Stimulated activated naive CD8-positive, alpha-beta T cell treated with anti-CD3 and anti-CD28 coated beads, Interleukin-15, amount 100 ng/mL, for 72 hours (primary cell): ENCODE measurements around the gene NARS2.
A peak's percentile ranks its signal among the peaks of the same experiment; 100 is the strongest.
"Not testable (repeated sequence)": the region's sequence is repeated elsewhere in the genome, so short reads cannot be mapped to it uniquely, and the experiment has no call there.

Source experiments
- ATAC-seq: fragments of 150-1000 bp; cut with Tn5 transposase; 2 replicates; pipeline ENCODE4 v1.10.0; 2021; ENCODE audit warnings: mild to moderate bottlenecking, moderate library complexity
- DNase-seq, 2 donors: peaks; one replicate each; pipeline ENCODE4 v3.0.0; 2021 to 2022
- H3K27ac Mint-ChIP-seq, 2 donors: one replicate each; pipeline ENCODE4 v1.8.0; 2022; ENCODE audit warnings: mild to moderate bottlenecking in 2 of 2, mixed read lengths in 2 of 2, moderate library complexity in 2 of 2
- H3K27me3 Mint-ChIP-seq: one replicate; pipeline ENCODE4 v1.8.0; 2022; ENCODE audit warnings: mixed read lengths
- H3K4me1 Mint-ChIP-seq: one replicate; pipeline ENCODE4 v1.8.0; 2022; ENCODE audit warnings: mild to moderate bottlenecking, mixed read lengths
- H3K4me3 Mint-ChIP-seq, 2 donors: one replicate each; pipeline ENCODE4 v1.8.0; 2022; ENCODE audit warnings: mild to moderate bottlenecking in 2 of 2, mixed read lengths in 2 of 2, moderate library complexity in 1 of 2
- H3K9me3 Mint-ChIP-seq, 2 donors: one replicate each; pipeline ENCODE4 v1.8.0; 2022; ENCODE audit warnings: mixed read lengths in 2 of 2

NARS2 gene

GRCh38 chr11:78497293-78497692 is 77.4 kb downstream of the NARS2 start:
- no peak for DNase-seq
- Mint-ChIP-seq H3K4me1 (no peaks in the 10 kb centered on the region), H3K4me3 (no peak overlapping the region), H3K27me3 (no peaks in the 10 kb centered on the region), H3K9me3 (no peaks in the 10 kb centered on the region), H3K27ac (no peak overlapping the region)
- no peak for ATAC-seq

- H3K27me3 Mint-ChIP-seq = no peaks in the 10 kb centered on the region
- H3K4me1 Mint-ChIP-seq = no peaks in the 10 kb centered on the region
- DNase-seq (no peak), ATAC-seq (no peak)
- H3K9me3 Mint-ChIP-seq = no peaks in the 10 kb centered on the region
- no peak overlapping the region for H3K4me3 Mint-ChIP-seq
- no peak overlapping the region for H3K27ac Mint-ChIP-seq
Measured at GRCh38 chr11:78493413-78493975, 81.2 kb downstream of the NARS2 start.

GRCh38 chr11:78492973-78493372 is 81.7 kb downstream of the NARS2 start:
- Mint-ChIP-seq H3K4me3 (no peak overlapping the region), H3K9me3 (no peaks in the 10 kb centered on the region), H3K27me3 (no peaks in the 10 kb centered on the region), H3K27ac (no peak overlapping the region), H3K4me1 (no peaks in the 10 kb centered on the region)
- no peak for ATAC-seq
- no peak for DNase-seq

GRCh38 chr11:78489184-78489583 is 85.5 kb downstream of the NARS2 start:
- no peak overlapping the region for H3K4me3 Mint-ChIP-seq
- DNase-seq (no peak), ATAC-seq (no peak)
- H3K9me3 Mint-ChIP-seq = no peaks in the 10 kb centered on the region
- no peaks in the 10 kb centered on the region for H3K27me3 Mint-ChIP-seq
- H3K27ac Mint-ChIP-seq = no peak overlapping the region
- no peaks in the 10 kb centered on the region for H3K4me1 Mint-ChIP-seq

DNA sequence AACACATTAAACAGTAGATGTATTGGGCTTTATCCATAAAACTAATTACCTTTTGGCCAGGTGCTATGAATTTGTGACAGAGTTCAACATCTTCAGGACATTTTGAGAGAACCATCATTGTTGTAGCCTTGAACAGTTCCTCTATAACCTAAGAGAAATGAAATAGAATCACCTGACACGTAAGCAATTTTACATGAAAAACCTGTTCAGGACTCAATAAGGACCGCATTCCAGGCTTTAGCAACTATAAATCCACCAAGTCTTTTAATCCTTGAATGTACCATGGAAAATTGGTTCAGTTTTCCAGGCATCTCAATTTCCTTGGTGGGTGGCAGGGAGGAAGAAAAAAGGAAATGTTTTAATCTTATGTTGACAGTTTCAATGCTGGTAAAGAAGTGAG is 96.1 kb downstream of the NARS2 start:
- H3K27ac Mint-ChIP-seq = no peak overlapping the region
- H3K4me1 Mint-ChIP-seq = no peaks in the 10 kb centered on the region
- ATAC-seq (no peak), DNase-seq (no peak)
- H3K9me3 Mint-ChIP-seq = no peaks in the 10 kb centered on the region
- H3K27me3 Mint-ChIP-seq = no peaks in the 10 kb centered on the region
- no peak overlapping the region for H3K4me3 Mint-ChIP-seq

DNA sequence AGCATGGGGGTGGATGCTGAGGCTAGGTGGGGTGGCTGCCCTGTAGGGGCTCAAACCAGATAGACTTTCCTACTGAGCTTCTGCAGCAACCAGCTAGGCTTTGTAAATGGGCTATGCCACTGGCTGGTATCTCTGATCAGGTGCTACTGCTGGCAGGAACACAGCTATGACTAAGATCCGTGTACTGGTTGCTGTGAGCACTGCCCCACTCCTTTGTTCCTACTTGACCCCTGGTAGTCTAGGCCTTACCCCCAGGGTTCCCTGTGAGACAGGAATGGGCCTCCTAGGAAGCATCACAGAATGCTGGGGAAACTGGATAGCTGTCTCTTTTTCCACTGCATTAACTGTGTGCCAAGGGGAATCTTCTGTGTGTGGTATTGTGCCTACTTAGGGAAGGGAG is 98.6 kb downstream of the NARS2 start:
- Mint-ChIP-seq H3K9me3 (peaks cover 0 to 5% of the 10 kb centered on the region in 2 donors), H3K4me1 (no peaks in the 10 kb centered on the region), H3K4me3 (no peak overlapping the region), H3K27me3 (no peaks in the 10 kb centered on the region), H3K27ac (no peak overlapping the region)
- DNase-seq = no peak
- ATAC-seq = no peak

DNA sequence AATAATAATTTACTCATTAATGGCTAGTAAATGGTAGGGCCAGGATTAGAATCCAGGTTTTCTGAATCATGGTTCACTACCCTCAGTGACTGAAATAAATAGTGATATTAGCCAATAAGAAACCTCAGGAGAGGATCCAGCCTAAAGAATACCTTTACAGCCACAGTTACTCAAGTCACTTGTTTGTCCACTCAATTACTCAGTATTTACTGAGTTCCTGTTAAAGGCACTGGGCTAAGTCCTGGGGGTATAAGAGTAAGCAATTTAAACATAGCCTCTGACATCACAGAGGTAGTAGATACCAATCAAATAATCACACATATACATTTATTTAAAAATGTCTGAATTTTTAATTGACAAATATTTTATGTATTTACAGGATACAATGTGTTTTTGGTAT is 100.2 kb downstream of the NARS2 start:
- H3K4me3 Mint-ChIP-seq = no peak overlapping the region
- peaks cover 0 to 5% of the 10 kb centered on the region in 2 donors for H3K9me3 Mint-ChIP-seq
- no peak overlapping the region for H3K27ac Mint-ChIP-seq
- H3K27me3 Mint-ChIP-seq = no peaks in the 10 kb centered on the region
- no peaks in the 10 kb centered on the region for H3K4me1 Mint-ChIP-seq
- ATAC-seq (no peak), DNase-seq (no peak)

DNA sequence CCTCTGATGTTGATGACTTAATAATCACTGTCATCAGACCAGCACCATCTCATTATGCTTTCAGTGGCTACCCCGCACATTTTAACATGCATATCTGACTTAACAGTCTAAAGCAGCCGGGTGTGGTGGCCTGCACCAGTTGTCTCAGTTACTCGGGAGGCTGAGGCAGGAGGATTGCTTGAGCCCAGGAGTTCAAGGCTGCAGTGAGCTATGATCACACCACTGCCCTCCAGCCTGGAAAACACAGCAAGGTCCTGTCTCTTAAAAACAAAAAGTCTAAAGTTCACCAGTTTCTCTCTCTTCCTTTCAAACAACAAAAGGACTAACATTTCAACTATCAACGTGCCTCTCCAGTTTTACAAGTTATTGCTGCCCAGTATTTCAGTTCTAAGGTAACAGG is 101.8 kb downstream of the NARS2 start:
- H3K4me3 Mint-ChIP-seq = no peak overlapping the region
- ATAC-seq = no peak
- no peak overlapping the region for H3K27ac Mint-ChIP-seq
- H3K9me3 Mint-ChIP-seq = peaks cover 0 to 5% of the 10 kb centered on the region in 2 donors
- no peak for DNase-seq
- H3K27me3 Mint-ChIP-seq = no peaks in the 10 kb centered on the region
- no peaks in the 10 kb centered on the region for H3K4me1 Mint-ChIP-seq

- no peak overlapping the region for H3K4me3 Mint-ChIP-seq
- peaks cover 0 to 5% of the 10 kb centered on the region in 2 donors for H3K9me3 Mint-ChIP-seq
- H3K27me3 Mint-ChIP-seq = no peaks in the 10 kb centered on the region
- DNase-seq (no peak), ATAC-seq (no peak)
- H3K27ac Mint-ChIP-seq = no peak overlapping the region
- no peaks in the 10 kb centered on the region for H3K4me1 Mint-ChIP-seq
Measured at GRCh38 chr11:78472382-78472781, 102.3 kb downstream of the NARS2 start.

- Mint-ChIP-seq H3K4me3 (no peak overlapping the region), H3K9me3 (peaks cover 0 to 5% of the 10 kb centered on the region in 2 donors), H3K27ac (no peak overlapping the region), H3K4me1 (peaks cover 5% of the 10 kb centered on the region), H3K27me3 (no peaks in the 10 kb centered on the region)
- DNase-seq (no peak), ATAC-seq (no peak)
Measured at GRCh38 chr11:78470861-78471442, 103.7 kb downstream of the NARS2 start.

DNA sequence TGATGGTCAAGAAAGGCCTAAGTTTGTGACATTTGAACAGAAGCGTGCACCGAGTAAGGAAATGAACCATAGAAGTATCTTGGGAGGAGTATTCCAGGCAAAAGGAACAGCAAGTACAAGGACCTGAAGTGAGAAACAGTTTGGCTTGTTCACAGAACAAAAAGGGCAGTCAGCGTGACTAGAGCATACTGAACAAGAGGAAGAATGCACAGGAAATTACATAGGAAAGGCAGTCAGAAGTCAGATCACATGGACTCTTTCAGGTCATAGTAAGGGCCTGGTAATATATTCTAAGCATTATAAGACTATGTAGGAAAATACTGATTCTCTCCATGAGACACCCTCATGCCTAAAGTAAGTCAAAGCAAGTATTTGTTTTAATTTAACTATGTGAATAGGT is 104.8 kb downstream of the NARS2 start:
- peaks cover 15% of the 10 kb centered on the region for H3K4me1 Mint-ChIP-seq
- peaks cover 0 to 5% of the 10 kb centered on the region in 2 donors for H3K9me3 Mint-ChIP-seq
- no peaks in the 10 kb centered on the region for H3K27me3 Mint-ChIP-seq
- peak overlapping the region in 1 of 2 donors; percentile 9 for H3K27ac Mint-ChIP-seq
- ATAC-seq = no peak
- DNase-seq = no peak
- no peak overlapping the region for H3K4me3 Mint-ChIP-seq

DNA sequence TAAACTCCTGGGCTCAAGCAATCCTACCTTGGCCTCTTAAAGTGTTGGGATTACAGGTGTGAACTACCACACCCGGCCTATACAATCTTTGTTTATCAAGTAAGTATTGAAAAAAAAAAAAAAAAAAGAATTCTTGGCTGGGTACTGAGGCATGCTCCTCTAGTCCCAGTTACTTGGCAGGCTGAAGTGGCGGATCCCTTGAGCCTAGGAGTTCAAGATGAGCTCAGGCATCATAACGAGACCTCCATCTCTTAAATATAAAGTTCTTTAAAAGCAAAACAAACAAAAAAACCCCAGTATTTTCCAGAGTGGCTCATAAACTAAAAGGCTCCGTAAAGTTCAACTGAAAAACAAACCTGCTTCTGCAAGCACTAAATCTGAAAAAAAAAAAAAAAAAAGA is 106.7 kb downstream of the NARS2 start:
- peaks cover 29% of the 10 kb centered on the region for H3K4me1 Mint-ChIP-seq
- no peak overlapping the region for H3K27ac Mint-ChIP-seq
- ATAC-seq = no peak
- peaks cover 0 to 5% of the 10 kb centered on the region in 2 donors for H3K9me3 Mint-ChIP-seq
- no peak overlapping the region for H3K4me3 Mint-ChIP-seq
- no peak for DNase-seq
- H3K27me3 Mint-ChIP-seq = no peaks in the 10 kb centered on the region

DNA sequence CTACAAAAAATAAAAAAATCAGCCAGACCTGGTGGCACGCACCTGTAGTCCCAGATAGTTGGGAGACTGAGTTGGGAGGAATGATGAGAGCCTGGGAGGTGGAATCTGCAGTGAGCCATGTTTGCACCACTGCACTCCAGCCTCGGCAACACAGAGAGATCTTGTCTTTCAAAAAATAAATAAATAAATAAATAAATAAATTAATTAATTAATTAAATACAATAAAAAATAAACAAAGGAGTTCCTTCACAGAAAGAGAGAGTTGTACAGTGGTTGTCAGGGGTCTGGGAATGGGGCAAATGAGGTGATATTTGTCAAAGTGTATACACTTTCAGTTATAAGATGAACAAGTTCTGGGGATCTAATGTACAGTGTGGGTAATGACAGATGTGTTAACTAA is 107.3 kb downstream of the NARS2 start:
- Mint-ChIP-seq H3K4me3 (no peak overlapping the region), H3K9me3 (peaks cover 0 to 5% of the 10 kb centered on the region in 2 donors), H3K27me3 (no peaks in the 10 kb centered on the region), H3K27ac (no peak overlapping the region), H3K4me1 (peaks cover 29% of the 10 kb centered on the region)
- ATAC-seq = no peak
- no peak for DNase-seq

- Mint-ChIP-seq H3K27ac (peak overlapping the region; percentile 87), H3K4me1 (peaks cover 32% of the 10 kb centered on the region), H3K4me3 (peak overlapping the region; percentile 50 to 69), H3K27me3 (no peaks in the 10 kb centered on the region), H3K9me3 (no peaks in the 10 kb centered on the region)
- DNase-seq = peak; percentile 41 to 60
- ATAC-seq = peak; percentile 100
Measured at GRCh38 chr11:78465169-78465942, 109.3 kb downstream of the NARS2 start.

- not testable (repeated sequence) for H3K27me3 Mint-ChIP-seq, H3K4me3 Mint-ChIP-seq, DNase-seq, ATAC-seq, H3K9me3 Mint-ChIP-seq
- Mint-ChIP-seq H3K4me1 (peaks cover 38% of the 10 kb centered on the region), H3K27ac (peak overlapping the region in 1 of 2 donors; percentile 87)
Measured at GRCh38 chr11:78464787-78465168, 109.9 kb downstream of the NARS2 start.

DNA sequence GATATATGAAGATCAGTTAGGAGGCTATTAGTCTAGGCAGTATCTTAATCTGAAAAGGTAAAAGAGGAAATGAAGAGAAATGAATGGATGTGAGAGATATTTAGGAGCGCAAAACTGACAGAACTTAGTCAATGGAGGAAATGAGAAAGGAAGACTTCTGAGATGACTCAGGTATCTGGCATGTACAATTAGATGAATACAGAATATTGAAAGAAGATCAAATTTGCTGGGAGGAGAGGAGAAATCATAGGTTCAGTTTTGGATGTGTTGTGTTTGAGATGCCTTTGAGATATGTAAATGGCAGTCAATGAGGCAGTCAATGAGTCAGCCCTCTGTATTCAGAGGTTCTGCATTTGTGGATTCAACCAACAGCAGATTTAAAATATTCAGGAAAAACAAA is 114.2 kb downstream of the NARS2 start:
- H3K4me3 Mint-ChIP-seq = no peak overlapping the region
- DNase-seq (no peak), ATAC-seq (no peak)
- H3K27ac Mint-ChIP-seq = peak overlapping the region in 1 of 2 donors; percentile 16
- H3K4me1 Mint-ChIP-seq = peaks cover 30% of the 10 kb centered on the region
- H3K9me3 Mint-ChIP-seq = no peaks in the 10 kb centered on the region
- no peaks in the 10 kb centered on the region for H3K27me3 Mint-ChIP-seq
